DND-41 (cell line): ENCODE data around the gene SYNGR3.

ENCODE experiments used
- EZH2 ChIP-seq: IDR thresholded peaks from 3 replicates; pipeline ENCODE4 v1.6.1; 2012; ENCODE audit warnings: borderline replicate concordance, low read depth, mild to moderate bottlenecking, moderate library complexity, low read length, inconsistent platforms; ENCODE audit not compliant: severe bottlenecking
- TF ChIP-seq, protein P1 (sequence below): IDR thresholded peaks from 2 replicates; pipeline ENCODE4 v1.5.1; 2012; ENCODE audit warnings: borderline replicate concordance, low read length, moderate library complexity, mild to moderate bottlenecking; ENCODE audit not compliant: poor library complexity, severe bottlenecking; ENCODE audit errors: extremely low read depth

DNA sequence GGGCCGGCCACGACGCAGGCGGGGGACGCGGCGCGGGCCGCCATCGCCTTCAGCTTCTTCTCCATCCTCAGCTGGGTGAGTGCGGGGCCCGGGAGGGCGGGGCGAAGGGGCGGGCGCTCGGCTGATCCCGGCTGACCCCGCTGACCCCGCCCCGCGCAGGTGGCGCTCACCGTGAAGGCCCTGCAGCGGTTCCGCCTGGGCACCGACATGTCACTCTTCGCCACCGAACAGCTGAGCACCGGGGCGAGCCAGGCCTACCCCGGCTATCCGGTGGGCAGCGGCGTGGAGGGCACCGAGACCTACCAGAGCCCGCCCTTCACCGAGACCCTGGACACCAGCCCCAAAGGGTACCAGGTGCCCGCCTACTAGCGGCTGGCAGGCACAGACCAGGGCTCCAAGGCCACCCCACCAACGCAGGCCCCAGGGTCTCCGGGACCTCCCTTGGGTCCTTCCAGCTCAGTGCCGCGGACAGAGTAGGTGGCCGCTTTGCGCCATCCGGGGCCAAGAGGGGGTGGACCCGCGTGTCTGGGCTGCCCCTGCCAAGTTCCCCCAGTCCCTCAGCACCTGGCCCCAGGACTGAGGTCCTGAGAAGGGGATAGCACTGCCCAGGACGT, 3.0 kb downstream of the SYNGR3 start:
- no peak for TF ChIP-seq EZH2
- TF ChIP-seq, protein P1, sequence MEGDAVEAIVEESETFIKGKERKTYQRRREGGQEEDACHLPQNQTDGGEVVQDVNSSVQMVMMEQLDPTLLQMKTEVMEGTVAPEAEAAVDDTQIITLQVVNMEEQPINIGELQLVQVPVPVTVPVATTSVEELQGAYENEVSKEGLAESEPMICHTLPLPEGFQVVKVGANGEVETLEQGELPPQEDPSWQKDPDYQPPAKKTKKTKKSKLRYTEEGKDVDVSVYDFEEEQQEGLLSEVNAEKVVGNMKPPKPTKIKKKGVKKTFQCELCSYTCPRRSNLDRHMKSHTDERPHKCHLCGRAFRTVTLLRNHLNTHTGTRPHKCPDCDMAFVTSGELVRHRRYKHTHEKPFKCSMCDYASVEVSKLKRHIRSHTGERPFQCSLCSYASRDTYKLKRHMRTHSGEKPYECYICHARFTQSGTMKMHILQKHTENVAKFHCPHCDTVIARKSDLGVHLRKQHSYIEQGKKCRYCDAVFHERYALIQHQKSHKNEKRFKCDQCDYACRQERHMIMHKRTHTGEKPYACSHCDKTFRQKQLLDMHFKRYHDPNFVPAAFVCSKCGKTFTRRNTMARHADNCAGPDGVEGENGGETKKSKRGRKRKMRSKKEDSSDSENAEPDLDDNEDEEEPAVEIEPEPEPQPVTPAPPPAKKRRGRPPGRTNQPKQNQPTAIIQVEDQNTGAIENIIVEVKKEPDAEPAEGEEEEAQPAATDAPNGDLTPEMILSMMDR: no peak
